WERI-Rb-1 (cell line): Measurements from ENCODE around the gene FFAR3.

Experiments
- DNase-seq: peaks from one replicate; pipeline ENCODE4 v3.0.0-alpha.2; 2020
- H3K27ac ChIP-seq: fragments of 250-450 bp; sonication (Bioruptor Pico); 2 replicates; pipeline ENCODE4 v1.5.1; 2020; ENCODE audit warnings: mild to moderate bottlenecking, moderate library complexity
- H3K27me3 ChIP-seq: fragments of 250-450 bp; sonication (Bioruptor Pico); 2 replicates; pipeline ENCODE4 v1.5.1; 2021; ENCODE audit warnings: mild to moderate bottlenecking, low read depth, moderate library complexity; ENCODE audit not compliant: insufficient read depth, severe bottlenecking
- H3K36me3 ChIP-seq: fragments of 250-450 bp; sonication (Bioruptor Pico); 2 replicates; pipeline ENCODE4 v1.5.1; 2020; ENCODE audit warnings: mild to moderate bottlenecking, moderate library complexity
- H3K4me3 ChIP-seq: 2 replicates; pipeline ENCODE4 v1.5.1; 2011; ENCODE audit warnings: low read depth, mild to moderate bottlenecking, control low read depth, low read length
- H3K9me3 ChIP-seq: fragments of 250-450 bp; sonication (Bioruptor Pico); 2 replicates; pipeline ENCODE4 v1.5.1; 2021; ENCODE audit warnings: mild to moderate bottlenecking, moderate library complexity; ENCODE audit not compliant: severe bottlenecking
- TF ChIP-seq, protein P1 (sequence below): IDR thresholded peaks from 2 replicates; pipeline ENCODE4 v1.5.1; 2011; ENCODE audit warnings: low read depth, mild to moderate bottlenecking, control low read depth, inconsistent platforms, low read length

The FFAR3 gene

DNA sequence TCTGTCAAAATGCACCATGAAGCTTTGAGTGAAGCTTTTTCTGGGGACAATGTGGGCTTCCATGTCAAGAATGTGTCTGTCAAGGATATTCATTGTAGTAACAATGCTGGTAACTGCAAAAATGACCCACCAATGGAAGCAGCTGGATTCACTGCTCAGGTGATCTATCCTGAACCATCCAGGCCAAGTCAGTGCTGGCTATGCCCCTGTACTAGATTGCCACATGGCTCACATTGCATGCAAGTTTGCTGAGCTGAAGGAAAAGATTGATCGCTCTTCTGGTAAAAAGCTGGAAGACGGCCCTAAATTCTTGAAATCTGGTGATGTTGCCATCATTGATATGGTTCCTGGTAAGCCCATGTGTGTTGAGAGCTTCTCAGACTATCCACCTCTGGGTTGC, 25.3 kb downstream of the FFAR3 start:
- DNase-seq: no peak
- Histone ChIP-seq H3K36me3 (no peaks in the 10 kb centered on the region), H3K27ac (no peak overlapping the region), H3K27me3 (no peaks in the 10 kb centered on the region), H3K4me3 (no peak overlapping the region), H3K9me3 (peaks cover 12% of the 10 kb centered on the region)
- TF ChIP-seq, protein P1, sequence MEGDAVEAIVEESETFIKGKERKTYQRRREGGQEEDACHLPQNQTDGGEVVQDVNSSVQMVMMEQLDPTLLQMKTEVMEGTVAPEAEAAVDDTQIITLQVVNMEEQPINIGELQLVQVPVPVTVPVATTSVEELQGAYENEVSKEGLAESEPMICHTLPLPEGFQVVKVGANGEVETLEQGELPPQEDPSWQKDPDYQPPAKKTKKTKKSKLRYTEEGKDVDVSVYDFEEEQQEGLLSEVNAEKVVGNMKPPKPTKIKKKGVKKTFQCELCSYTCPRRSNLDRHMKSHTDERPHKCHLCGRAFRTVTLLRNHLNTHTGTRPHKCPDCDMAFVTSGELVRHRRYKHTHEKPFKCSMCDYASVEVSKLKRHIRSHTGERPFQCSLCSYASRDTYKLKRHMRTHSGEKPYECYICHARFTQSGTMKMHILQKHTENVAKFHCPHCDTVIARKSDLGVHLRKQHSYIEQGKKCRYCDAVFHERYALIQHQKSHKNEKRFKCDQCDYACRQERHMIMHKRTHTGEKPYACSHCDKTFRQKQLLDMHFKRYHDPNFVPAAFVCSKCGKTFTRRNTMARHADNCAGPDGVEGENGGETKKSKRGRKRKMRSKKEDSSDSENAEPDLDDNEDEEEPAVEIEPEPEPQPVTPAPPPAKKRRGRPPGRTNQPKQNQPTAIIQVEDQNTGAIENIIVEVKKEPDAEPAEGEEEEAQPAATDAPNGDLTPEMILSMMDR: no peak

GRCh38 chr19:35388277-35389054, 30.2 kb downstream of the FFAR3 start:
- H3K4me3 ChIP-seq: no peak overlapping the region
- no peak for DNase-seq
- H3K27ac ChIP-seq: no peak overlapping the region
- no peaks in the 10 kb centered on the region for H3K27me3 ChIP-seq
- H3K36me3 ChIP-seq: no peaks in the 10 kb centered on the region
- TF ChIP-seq, protein P1: no peak
- peaks cover 12% of the 10 kb centered on the region for H3K9me3 ChIP-seq

DNA sequence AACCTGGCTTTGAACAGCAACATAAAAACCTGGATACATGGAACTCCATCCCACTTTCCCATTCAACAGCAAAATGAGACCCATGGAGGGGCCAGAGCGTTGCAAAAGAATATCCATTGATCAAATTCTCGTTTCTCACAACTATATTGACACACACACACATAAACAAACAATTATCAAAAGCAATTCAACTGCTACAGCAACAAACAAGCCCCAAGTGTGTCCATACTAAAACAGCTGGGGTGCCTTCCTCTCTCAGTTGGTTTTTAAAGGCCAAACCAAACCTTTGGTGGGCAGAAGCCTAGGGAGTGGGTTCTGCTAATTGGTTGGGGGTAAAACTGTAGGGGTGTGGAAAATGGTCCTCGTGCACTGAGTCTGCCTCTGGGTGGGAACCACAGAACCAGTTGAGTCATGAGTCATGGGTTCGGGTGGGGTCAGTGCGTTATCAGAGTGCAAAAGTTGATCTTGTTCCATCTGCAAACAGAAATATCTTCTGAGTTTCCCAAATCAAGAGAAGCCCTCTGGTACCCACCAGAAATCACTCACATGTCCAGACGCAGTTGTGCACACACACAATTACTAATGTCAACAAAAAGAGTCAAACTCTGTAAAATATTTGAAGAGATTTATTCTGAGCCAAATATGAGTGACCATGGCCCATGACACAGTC, 31.1 kb downstream of the FFAR3 start:
- H3K4me3 ChIP-seq: no peak overlapping the region
- no peak overlapping the region for H3K27ac ChIP-seq
- TF ChIP-seq, protein P1: no peak
- H3K27me3 ChIP-seq: no peaks in the 10 kb centered on the region
- no peak for DNase-seq
- peaks cover 12% of the 10 kb centered on the region for H3K9me3 ChIP-seq
- no peaks in the 10 kb centered on the region for H3K36me3 ChIP-seq

GRCh38 chr19:35392742-35393715, 34.8 kb downstream of the FFAR3 start:
- DNase-seq: no peak
- H3K9me3 ChIP-seq: no peaks in the 10 kb centered on the region
- no peak overlapping the region for H3K4me3 ChIP-seq
- no peak overlapping the region for H3K27ac ChIP-seq
- H3K36me3 ChIP-seq: no peaks in the 10 kb centered on the region
- TF ChIP-seq, protein P1: no peak
- H3K27me3 ChIP-seq: no peaks in the 10 kb centered on the region

DNA sequence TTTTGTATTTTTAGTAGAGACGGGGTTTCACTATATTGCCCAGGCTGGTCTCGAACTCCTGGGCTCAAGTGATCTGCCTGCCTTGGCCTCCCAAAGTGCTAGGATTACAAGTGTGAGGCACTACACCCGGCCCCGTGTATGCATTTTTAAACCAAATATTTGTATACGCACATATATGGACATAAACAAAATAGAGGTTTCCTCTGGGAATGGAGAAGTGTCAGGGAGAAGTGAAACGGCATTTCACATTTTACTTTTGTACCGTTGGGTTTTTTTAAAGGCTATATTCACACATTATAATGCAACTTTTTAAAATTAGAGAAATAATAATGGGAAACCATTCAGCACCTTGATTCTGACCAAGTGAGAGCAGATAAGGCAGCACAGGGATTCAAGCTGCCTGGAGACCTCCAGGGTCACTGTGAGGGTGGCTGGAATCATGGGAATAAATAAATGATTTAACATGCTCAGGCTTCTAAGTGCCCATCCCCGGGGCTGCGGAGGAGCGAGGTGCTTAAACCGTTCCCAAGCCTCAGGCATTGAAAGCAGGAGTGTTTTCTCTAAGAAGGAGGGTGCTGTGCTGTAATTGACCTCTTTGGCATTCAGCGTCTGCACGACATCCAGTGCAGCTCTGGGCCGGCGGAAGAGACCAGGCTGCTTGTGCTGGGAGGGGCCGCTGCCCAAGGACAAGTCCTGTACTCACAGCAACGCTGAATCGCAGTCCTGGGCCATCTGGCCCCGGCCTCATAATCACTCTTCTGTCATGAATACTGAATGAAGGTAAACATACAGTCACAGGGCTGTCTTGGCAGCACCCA, 37.3 kb downstream of the FFAR3 start:
- Histone ChIP-seq H3K36me3 (no peaks in the 10 kb centered on the region), H3K9me3 (no peaks in the 10 kb centered on the region), H3K4me3 (peak overlapping the region; percentile 13; the same call in 1 of the 2 replicates), H3K27me3 (no peaks in the 10 kb centered on the region), H3K27ac (peak overlapping the region; percentile 80)
- TF ChIP-seq, protein P1: no peak
- DNase-seq: peak; percentile 90
